ENCODE measurements around the gene UBXN6.

GRCh38 chr19:4505570-4506448, 48.2 kb upstream of the UBXN6 start:
- TF ChIP-seq CTCF (IDR thresholded peaks at IDR 0.05; ENCODE audit: borderline replicate concordance, extremely low read depth, low read length, poor library complexity, severe bottlenecking) (no peak), EZH2 (IDR thresholded peaks at IDR 0.05; ENCODE audit: borderline replicate concordance, low read depth, low read length, severe bottlenecking) (no peak)

All from DND-41 (cell line).